Measurements from ENCODE around the gene DOCK4.

Gene DOCK4

DNA sequence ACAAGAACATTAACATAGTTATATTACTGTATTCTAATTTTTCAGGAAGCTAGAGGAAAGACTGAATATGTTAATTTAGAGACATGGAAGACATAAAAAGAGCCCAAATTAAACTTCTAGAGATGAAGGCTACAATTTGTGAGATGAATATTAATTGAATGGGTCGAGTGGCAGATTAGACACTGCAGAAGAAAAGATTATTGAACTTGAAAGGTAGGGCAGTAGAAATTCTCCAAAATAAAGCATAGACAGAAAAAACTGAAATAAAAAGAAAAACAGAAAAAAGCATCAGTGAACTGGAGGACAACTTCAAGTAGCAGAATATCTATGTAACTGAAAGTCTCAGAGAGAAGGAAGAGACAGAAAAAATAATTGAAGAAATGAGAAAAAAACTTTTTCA, 369.6 kb downstream of the DOCK4 start:
- DNase-seq: no peak

DNA sequence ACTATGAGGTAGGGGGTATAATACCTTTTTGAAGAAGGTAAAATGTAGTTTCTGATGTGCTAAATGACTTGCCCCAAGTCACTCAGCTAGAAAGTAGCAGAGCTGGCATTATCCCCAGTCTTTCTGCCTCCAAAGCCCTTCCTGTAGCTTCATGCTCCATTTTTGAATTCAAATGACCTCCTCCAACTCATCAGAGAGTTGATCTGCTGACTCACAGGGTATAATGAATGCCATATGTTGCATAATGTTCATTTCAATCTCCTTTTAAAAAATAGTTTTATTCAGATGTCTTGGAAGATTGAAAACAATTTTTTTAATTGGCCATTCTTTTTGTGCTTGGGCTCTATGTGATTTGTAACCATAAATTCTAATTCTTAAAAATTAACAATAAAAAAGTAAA, 371.1 kb downstream of the DOCK4 start:
- no peak for DNase-seq

DNA sequence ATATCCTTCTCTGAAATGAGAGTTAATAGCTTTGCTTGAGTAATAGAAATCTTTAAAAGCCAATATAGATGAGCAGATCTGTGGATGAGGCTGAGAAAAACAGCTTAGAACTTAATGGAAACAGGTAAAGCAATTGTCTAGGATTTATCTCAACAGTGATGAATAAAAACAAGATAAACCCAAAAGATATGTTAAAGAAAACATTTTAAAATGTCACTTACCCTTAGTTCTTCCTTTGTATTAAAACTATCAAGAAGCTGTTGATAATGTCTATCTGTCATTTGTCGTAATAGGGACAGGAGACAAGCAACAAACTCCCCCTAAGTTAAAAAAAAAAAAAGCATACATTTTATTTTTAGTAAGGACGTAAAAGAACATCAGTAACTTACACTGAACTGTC, 371.8 kb downstream of the DOCK4 start:
- DNase-seq: no peak

DNA sequence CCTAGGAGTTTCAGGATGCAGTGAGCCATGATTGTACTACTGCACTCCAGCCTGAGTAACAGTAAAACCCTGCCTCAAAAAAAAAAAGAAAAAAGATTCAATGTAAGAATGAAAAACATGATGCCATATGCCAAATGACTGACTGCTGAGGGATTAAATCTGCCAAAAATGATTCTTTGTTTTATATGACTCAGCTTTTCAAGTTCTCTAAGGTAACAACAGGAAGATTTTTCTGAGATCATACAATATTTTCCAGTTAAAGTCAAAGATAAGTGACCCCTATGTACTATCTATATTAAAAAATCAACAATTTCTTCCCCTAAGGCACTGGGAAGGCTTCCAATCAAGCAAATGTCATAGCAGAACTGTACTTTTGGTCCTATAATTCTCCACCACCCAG, 372.7 kb downstream of the DOCK4 start:
- no peak for DNase-seq

DNA sequence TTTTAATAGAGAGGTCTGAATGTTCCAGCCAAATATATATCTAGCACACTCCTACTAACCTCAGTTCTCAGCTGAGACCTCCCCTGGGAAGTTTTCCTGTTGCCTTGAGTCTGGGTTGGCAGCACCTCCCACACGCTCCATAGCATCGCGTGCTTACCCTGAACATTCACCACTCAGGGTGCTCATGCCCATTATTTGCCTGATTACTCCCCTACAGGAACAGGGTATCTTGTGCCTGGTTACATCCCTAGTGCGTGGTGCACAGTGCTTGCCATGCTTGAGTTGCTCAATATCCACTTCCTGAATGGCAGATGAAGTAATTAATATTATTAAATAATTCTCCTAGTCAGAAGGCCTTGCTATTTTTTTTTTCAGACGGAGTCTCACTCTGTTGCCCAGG, 374.0 kb downstream of the DOCK4 start:
- no peak for DNase-seq

DNA sequence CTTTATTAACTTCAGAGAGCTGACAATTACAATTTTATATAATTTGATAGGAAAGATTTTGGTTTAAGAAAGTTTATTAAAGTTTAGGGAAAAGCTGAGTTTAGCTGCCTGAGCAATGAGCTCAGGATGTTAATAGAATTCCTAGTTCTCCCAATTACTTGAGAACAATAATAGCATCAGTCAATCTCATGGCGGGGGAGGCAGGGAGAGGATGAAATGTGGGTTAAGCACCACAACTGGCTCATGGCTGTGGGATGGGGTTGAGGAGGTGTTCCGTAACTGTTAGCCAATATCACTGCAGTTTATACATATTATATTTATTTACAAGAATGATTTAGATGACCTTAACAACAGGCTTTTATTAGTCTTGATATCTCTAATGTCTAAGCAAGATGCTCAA, 377.0 kb downstream of the DOCK4 start:
- no peak for DNase-seq

DNA sequence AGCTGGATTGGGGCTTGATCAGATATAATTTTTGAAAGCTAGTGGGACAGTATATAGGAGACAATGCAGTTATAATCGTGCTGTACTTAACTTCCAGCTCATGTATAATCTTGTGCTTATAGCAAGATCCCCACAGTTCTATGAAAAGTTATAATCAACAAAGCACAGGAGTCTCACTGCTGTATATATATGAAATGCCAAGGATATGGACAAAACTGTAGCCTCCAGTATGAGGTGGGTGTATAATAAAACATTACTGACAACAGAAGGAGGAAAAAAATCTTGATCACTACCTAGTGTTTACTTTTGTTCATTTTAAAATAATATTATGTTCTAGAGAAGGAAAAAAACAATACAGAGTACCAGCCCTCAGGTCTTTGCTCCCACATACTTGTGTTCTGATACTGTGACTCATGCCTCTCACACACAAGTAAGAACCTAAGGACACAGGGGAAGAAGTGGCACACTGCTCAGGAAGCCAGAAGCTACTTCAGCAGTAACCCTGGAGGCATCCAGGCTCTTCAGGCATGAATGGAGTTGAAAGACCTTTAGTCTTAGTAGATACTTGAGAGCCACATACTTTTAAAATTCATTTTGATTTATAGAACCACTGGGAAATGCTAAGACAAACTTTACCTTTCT, 378.2 kb downstream of the DOCK4 start:
- DNase-seq: no peak

DNA sequence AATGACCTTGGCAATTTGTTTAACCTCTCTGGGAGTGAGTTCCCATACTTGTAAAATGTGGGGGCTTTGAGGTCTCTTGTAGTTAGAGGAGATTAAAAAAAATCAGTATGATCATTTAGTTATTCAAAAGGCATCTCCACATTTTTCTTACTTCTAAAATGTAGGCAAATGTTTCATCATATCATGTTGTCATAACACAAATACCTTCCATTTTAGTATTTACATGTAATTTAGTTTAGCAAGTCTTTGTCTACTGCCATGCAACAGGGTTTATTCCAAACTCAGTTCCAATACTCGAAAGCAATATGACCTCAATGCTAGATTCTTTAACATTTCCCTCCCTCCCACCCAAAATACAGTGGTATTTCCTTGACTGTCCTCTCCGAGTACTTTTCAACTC, 381.2 kb downstream of the DOCK4 start:
- no peak for DNase-seq

DNA sequence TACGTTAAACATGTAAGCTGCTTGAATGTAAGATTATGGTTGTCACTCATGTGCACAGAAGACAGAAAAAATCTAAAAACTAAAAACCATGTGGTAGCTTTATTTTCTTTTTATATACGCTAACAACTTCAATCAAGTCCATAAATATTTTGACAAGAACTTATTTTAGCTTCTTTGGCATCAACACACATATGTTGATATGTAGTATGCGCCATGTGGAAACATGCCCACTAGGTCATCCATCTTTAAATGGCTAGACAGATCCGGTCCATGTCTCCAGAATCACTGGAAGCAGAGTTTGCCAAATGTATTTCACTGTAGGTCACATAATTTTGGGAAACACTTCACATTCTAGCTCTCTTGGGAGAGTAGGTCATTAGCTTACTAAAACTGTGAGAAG, 382.4 kb downstream of the DOCK4 start:
- no peak for DNase-seq

DNA sequence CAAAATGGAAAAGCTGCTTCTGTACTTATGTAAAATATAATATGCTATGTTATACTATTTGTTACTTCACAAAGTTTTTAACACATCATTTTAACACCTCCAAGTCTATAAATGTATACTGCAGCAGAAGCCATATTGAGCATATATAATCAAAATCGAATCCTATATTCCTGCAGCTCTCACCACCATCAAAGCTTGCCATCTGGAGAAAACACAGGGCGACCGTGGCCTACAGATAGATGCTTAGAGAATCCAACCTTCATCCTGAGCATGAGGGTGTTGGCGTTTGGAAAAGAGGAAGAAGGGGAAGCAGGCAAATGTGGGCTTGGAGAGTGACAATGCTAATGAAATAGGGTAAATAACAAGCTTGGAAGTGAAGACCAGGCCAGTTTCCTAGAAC, 385.2 kb downstream of the DOCK4 start:
- DNase-seq: no peak

DNA sequence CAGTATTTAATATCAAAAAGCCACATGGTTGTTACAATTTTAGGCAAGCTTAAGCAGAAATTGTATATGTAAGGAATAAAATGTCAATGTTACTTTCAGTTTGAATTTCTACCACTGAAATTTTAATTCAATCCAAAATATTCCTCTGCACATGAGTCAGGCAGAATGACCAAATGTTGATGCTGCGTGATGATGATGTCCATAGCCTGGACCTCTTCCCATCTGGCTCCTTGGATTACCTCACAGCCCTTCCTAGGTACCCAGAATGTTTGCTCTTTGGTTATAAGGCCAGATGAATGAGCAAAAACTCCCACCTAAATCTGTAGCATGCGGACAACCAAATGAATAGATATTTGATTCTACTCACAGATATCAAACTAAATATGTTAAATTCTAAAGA, 385.6 kb downstream of the DOCK4 start:
- no peak for DNase-seq

DNA sequence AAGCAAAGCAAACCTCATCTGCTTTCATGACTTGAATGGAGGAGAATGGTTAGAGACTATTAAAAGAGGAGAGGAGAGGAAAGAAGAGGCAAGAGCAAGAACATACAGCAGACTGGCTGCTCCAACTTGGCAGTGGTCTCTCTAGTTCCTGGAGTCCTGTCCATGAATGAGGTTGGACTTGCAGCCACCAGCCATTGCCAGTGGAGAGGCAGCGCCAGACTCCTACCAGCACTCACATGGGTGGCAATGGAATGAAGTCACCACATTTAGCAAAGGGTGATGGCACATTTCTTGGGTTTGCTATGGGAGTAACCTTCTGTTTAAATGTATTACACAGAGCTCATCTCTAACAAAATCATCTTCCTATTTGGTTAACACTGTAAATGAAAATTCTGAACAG, 386.1 kb downstream of the DOCK4 start:
- no peak for DNase-seq

DNA sequence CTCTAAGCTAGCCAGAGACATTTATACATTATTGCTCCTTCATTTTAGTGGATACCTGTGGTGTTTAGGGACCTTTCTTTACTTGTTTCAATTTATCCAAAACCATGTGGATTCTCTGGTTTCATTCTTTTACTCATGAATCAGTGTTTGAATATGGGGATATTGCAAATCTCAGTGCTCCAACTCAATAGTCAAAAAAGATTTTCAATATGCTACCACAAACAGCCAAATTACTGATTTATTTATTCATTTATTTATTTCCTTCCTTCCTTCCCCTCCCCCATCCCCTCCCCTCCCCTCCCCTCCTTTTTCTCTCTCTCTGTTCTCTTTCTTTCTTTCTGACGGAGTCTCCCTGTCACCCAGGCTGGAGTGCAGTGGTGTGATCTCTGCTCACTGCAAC, 390.8 kb downstream of the DOCK4 start:
- DNase-seq: no peak

DNA sequence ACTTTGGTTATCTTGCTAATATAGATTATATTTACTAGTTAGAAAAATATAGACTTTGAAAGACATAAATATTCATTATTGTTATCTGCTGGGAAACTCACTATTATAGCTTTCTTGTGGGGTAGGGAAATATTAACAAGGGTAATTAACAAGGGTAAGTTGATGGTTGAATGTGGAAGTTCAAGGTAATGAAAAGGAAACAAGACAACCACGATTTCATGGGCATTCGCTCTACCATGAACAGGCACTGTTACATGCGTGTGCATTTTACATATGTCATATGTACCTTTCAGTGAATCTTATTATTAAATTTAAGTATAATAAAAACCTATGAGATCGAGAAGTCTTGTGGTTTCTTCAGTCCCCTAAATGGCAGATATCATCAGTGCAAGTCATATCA, 392.9 kb downstream of the DOCK4 start:
- no peak for DNase-seq

DNA sequence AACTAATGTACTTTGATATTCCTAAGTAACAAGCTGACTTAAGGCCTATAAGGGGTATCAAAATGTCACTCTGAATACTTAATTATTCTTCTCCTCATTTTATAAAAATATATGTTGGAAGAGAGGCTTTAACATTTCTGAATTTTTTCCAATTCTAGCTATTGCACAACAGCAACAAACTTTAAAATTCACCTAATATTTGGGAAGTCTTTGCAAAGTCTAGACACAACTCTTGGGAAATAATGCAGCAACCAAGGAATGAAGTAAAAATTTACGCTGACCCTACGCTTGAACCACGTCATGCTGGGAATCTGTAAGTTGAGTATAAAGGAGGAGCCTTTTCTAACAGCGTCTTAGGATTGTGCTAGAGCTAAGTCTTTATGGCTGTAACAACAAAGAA, 400.0 kb downstream of the DOCK4 start:
- no peak for DNase-seq

DNA sequence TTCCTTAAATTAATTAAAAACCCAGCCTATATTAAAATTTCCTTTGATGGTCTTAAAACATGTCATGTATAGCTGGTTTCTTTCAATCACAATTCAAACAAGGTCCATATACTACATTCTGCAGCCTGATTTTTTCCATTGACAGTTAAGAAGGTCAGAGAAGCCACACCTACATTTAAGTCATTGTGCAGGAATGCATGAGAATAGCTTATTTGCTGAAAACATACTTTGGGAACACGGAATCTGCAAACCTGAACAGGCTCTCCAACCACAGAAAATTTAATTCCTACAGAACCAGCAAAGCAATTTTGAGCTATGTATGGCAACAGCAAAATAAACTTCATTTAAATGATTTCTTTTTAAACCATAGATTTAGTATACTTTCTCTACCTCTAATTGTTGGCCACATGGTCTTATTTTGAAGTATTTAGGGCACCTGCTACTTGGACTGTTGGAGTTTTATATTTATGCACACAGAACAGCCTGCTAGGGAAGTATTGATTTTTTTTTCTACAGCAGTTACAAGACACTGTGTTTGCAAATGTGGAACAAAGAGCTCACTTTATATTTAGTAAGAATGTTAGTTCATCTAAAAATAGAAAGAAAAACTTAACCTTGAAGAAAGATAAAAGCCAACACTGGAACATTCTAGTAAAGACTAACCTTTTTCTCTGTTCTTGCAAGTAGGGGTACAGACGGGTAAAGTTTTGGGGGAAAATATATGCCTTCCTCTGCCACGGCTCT, 403.0 kb downstream of the DOCK4 start:
- DNase-seq: no peak

DNA sequence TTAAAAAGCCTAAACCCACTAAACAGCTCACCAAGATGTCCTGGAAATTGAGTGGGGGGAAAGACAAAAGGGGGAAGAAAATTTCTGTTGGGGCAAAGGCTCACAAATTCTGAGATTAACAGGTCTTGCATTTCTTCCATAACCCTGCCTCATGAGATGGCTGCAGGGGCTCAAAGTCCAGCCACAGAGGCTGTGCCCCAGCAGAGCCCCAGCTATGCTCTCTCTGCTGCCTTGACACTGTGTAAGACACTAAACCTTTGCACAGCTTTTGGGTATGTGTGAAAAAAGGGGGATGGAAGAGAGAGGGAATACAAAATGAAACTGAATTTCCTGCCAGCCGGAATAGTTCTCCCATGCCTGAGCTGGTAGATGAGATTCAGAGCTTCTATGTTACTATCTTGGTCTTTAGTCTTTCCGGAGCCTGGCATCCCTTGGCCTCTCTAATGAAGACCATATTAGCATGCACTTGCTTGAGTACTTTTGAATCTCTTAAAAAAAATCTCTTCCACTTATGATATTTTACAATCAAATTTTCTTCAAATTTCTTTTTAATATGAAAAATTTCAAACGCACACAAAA, 403.9 kb downstream of the DOCK4 start:
- DNase-seq: no peak

DNA sequence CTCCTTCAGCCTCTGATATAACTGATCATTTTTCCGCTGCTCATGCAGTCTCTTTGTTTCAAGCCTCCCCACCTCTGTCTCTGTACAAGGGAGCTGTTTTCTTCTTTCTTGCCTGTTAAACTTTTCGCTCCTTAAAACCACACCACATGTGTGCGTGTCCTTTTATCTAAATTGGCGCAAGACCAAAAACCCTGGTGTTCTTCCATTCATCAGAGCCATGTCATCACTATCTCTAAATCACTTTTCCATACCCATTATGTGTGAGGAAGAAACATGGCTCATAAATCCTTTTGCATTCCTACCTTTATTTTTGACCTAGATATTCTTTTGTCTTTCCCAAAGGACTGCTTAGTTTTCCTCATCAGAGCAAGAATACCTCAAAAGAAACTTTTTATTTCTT, 404.9 kb downstream of the DOCK4 start:
- DNase-seq: no peak

DNA sequence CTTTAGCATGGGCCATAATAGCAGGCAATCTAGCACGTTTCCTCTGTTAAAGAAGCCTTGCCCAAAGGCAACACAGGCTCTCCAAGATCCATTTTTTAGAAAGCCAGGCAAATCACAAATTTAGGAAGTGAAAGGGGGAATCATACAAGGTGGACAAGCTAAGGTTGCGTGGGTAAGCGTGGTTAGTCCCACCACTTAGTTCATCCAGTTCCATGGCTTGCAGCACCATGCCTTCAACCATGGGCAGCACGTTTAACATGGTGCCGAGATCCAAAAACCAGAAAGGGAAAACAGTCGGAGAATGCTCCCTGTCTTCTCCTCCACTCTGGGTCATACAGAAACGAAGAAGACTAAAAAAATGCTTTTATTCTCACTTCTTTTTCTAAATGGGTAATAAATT, 409.5 kb downstream of the DOCK4 start:
- DNase-seq: no peak

DNA sequence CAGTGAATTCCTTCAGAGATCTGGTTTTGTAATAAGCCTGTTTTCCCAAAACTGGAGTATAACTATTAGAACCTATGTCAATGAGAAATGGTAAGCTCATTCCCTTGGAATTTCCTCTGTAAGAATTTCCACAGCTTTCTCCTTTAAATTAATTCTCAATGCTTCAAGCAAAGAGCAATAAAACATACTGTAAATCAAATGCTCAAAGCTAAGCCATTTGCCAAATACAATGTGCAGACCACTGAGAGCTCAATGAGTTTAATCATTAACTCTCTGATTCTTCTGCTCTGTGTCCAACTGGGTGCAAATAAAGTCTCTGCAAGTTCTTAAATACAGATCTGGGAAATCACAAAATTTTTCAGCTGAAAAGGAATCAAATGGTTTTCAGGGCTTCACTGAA, 416.3 kb downstream of the DOCK4 start:
- DNase-seq: no peak

DNA sequence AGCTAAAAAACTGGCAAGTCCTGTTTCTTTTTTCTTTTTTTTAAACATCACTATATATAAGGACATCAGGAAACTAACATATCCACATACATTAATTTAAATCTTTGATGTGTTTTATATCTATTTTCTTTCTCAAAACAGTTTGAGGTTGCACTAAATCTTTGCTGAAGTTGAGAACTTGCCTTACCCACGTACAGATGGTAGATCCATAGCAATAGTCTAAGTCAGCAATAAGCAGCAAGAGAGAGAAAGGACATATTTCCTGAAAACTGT, 417.2 kb downstream of the DOCK4 start:
- DNase-seq: no peak

DNA sequence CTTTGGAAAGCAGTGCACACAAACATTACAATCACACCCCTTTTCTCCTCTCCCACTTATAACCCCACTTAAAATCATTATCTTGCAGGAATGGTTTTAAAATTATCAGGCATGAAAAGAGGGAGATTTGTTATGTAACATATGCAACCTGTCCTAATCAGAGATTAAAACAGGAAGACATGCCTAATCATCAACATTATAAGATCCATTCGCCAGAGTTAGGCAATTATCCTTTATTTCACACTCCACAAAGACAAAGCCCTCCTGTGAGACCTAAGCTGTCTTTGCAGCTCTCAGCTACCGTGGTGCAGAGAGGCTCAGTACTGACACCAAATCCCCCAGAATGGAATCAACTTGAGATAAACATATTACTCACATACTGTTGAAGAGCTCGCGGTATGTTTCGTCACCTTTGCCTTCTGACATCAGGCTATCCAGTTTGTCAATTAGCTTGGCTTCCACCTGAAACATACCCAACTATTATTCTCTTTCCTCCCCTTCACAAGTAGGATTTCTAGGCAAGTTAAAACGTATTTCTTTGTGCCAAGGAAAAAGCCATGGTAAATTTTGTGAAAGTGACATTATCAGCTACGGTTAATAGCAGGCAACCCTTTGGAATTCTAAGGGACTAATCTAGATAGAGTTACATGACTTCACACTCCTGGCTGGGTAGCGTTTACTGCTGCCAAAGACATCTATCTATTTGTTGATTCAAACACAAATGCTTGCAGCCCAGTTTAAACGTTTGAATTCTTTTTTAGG, 417.7 kb downstream of the DOCK4 start:
- no peak for DNase-seq

DNA sequence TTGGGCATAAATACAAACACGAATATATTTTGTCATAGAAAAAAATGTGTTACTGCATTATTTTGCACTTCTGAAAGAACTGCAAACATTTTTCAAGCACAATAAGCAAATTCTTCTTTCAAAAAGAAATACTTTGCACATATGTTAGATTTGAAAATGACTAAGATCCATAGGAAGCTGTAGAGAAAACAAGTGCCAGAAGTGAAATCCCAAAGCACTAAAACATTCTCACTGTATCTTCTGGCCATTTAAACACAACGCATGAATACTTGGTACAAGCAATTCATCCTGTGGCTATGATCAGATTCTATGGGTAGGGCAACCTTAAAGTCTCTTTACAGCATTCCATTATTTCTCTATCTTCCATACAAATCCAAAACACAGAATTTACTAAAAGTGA, 418.5 kb downstream of the DOCK4 start:
- no peak for DNase-seq

DNA sequence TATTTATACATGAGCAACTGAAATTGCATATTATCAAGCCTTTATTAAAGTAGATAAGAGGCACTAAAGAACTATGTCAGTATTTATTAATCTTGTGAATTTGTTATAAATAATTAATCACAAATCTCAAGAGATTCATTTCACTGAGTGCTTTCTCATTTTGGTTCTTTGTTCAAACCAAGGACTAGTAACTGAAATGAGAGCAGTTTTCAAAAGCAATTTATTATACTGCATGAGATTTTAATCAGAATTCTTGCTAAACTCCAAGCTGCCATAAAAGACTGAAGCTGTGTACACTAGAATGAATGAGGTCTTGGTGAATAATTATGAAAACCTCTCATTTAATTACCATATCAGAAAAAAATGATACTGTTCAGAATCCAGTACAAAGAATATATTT, 419.1 kb downstream of the DOCK4 start:
- no peak for DNase-seq
